ENCODE data around the gene LAMA3. TPM values are rescaled to one million over a fixed set of nuclear protein-coding genes. Genes with fewer than 3 reads are reported as not detected.

LAMA3 gene
- total RNA-seq, 1 donor from 2014 or later: 126 TPM

DNA sequence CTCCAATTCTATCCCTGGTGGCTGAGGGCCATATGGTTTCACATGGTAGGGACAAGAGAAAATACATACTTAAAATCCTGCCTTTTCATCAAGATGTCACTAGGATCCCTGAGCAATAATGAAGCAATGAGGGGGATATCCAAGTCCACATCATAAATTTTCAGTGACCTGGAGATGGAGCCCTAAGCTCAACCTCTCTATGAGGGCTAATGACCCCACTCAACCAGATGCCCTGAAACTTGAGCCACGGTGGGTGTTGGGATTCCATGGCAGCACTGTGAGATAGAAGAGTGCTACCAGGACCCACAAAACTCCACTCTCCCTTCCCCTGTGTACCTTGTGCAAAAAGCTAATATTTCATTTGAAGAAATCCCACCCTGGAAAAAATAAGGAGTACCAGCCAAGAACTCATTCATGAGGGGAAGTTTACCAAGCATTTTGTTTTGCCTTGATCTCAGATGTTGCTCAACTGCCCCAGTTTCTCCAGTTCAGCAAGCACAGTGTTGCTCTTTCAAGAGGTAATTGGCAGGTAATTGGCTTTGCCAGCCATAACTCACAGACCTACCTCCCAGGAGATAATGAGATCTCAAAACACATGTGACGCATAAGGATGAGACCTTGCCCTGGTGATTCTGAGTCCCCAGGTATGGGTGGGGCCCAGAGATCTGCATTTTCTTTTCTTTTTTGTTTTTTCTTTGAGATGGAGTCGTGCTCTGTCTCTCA, 274.4 kb downstream of the LAMA3 start:
- no peak overlapping the region for H3K4me3 ChIP-seq (ENCODE audit: low read depth, low read length)
- no peaks in the 10 kb centered on the region for H3K36me3 ChIP-seq (ENCODE audit: control insufficient read depth, insufficient read depth, low read length)
- TF ChIP-seq, protein P1, sequence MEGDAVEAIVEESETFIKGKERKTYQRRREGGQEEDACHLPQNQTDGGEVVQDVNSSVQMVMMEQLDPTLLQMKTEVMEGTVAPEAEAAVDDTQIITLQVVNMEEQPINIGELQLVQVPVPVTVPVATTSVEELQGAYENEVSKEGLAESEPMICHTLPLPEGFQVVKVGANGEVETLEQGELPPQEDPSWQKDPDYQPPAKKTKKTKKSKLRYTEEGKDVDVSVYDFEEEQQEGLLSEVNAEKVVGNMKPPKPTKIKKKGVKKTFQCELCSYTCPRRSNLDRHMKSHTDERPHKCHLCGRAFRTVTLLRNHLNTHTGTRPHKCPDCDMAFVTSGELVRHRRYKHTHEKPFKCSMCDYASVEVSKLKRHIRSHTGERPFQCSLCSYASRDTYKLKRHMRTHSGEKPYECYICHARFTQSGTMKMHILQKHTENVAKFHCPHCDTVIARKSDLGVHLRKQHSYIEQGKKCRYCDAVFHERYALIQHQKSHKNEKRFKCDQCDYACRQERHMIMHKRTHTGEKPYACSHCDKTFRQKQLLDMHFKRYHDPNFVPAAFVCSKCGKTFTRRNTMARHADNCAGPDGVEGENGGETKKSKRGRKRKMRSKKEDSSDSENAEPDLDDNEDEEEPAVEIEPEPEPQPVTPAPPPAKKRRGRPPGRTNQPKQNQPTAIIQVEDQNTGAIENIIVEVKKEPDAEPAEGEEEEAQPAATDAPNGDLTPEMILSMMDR (IDR thresholded peaks at IDR 0.05; ENCODE audit: insufficient read depth, low read length, poor library complexity, severe bottlenecking): no peak
- no peak for DNase-seq (ENCODE audit: low read depth)
- H3K27me3 ChIP-seq (ENCODE audit: control insufficient read depth, insufficient read depth, low read length): no peaks in the 10 kb centered on the region

DNA sequence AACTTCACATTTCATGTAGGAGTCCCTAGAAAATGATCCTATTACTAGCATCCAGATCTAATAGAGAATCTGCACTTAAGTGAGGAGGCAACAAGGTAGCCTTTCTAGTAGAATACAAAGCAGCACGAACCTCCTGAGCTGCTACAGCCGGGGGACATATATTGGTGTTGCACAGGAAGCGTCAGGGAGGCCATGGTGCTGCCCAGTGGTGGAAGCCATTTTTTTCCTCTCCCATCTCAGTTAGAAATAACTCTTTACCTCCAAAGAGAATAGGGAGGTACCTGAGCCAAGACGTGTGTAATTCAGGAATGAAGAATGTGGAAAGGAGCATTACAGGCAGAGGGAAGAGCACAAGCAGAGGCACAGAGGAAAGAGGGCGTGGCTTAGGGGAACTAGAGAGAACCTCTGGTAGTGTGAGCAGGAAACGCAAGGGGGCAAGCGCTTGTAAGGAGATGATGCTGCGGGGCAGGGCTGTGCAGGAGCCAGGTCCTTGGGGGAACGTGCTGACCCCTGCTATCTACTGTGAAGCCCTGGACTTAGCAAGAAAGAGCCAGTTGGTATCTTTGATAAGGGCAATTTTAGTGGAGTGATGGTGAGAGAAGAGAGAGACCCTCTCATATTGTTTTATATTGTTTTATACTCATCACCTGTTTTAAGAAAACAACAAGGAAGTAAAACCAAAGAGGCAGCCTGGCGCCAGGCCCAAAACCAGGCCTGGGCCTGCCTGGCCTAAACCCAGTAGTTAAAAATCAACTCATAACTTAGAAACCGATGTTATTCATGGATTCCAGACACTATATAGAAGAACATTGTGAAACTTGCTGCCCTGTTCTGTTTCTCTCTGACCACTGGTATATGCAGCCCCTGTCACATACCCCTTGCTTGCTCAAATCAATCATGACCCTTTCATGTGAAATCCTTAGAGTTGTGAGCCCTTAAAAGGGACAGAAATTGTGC, 275.3 kb downstream of the LAMA3 start:
- Histone ChIP-seq H3K27me3 (ENCODE audit: control insufficient read depth, insufficient read depth, low read length) (no peaks in the 10 kb centered on the region), H3K4me3 (ENCODE audit: low read depth, low read length) (no peak overlapping the region), H3K36me3 (ENCODE audit: control insufficient read depth, insufficient read depth, low read length) (no peaks in the 10 kb centered on the region)
- DNase-seq (ENCODE audit: low read depth): no peak
- TF ChIP-seq, protein P1 (IDR thresholded peaks at IDR 0.05; ENCODE audit: insufficient read depth, low read length, poor library complexity, severe bottlenecking): no peak

DNA sequence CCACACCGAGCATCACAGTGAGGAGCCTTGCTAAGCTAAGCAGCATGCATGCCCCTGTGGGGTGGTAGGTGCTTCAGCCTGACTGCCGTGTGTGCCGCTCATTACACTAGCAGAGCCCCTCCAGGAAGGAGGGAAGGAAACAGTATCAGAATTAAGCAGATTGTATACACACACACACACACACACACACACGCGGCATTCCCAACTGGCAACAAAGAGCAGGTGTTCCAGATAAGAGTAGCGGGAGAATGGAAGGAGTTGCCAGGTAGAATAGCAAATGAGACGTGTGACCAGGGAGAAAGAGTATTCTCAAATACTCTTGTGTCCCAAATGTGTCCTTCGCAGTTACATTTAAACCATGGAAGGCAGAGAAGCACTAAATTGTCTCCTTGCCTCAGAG, 277.7 kb downstream of the LAMA3 start:
- H3K4me3 ChIP-seq (ENCODE audit: low read depth, low read length): no peak overlapping the region
- H3K36me3 ChIP-seq (ENCODE audit: control insufficient read depth, insufficient read depth, low read length): no peaks in the 10 kb centered on the region
- no peaks in the 10 kb centered on the region for H3K27me3 ChIP-seq (ENCODE audit: control insufficient read depth, insufficient read depth, low read length)
- TF ChIP-seq, protein P1 (IDR thresholded peaks at IDR 0.05; ENCODE audit: insufficient read depth, low read length, poor library complexity, severe bottlenecking): no peak
- no peak for DNase-seq (ENCODE audit: low read depth)

DNA sequence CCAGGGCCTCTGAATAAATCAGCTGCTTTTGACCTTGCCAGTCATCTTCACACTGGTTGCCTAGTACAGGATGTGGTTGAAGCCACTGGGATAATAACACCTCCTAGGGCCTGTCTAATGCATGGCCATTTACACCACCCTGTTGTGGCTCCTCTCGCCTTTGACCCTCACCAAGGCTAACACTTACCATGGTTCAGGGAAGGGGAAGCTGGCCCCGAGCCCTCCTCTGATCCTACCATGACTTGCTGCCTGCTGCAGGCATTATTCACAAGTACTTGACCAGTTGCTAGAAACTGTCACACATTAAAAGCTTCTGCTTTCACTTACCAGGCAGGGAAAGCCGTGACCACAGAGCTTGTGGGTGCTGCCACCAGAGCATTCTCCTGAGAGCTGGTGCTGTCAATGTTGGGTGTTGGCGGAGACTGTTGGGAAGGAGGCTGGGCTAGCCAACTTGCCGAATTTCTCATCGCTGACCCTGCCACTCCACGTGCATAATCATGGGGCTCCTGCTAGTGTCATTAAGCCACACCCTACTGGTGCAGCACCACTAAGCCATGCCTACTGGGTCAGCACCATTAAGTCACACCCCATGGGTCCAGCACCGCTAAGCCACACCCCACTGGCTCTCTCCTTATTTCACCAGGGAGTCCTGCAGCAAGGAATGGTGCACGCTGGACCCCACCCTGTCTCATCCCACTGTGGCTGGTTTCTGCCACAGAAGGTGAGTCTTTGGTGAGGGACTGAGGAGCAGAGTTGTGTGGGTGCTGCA, 278.3 kb downstream of the LAMA3 start:
- TF ChIP-seq, protein P1 (IDR thresholded peaks at IDR 0.05; ENCODE audit: insufficient read depth, low read length, poor library complexity, severe bottlenecking): no peak
- DNase-seq (ENCODE audit: low read depth): no peak
- no peaks in the 10 kb centered on the region for H3K36me3 ChIP-seq (ENCODE audit: control insufficient read depth, insufficient read depth, low read length)
- no peaks in the 10 kb centered on the region for H3K27me3 ChIP-seq (ENCODE audit: control insufficient read depth, insufficient read depth, low read length)
- H3K4me3 ChIP-seq (ENCODE audit: low read depth, low read length): no peak overlapping the region

DNA sequence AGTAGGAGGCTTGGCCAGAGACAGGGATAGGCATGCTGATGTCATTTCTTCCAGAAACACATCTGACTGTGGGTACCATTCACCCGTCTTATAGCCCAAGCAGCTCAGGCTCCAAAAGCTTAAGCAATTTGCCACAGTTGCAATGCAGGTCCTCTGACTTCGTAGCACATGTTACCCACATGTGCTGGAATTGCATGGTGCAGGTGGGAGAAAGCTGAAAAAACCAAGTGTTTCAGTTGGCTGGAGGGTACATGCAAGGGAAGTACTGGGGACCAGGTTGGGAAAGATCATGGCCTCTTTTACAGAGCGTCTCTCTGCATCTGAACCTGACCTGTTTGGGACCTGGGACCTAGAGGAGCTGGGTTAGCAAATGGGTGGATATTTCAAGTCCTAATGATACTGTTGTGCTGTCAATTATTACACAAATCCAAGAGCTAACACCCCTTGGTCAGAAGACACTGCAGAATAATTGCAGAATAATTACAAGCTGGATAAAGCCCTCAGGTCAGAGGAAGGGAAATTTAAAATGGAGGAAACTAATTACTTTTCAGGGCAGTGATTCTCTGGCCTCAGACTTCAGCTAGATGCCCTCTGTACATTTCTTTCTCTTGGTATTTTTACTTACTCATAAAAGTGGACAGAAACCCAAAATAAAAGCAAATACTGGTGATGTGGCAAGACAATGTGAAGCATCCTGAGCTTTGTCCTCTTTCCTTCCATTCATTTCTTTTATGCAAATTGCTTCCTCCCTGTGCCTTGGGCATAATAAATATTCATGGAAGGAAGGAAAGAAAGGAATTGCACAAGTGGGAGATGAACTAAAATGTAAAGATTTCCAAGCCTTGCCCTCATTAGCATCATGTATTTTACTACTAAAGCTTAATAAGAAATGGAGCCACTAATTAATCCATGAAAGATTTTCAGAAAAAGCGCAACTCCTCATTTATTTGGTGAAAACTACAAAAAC, 279.7 kb downstream of the LAMA3 start:
- H3K27me3 ChIP-seq (ENCODE audit: control insufficient read depth, insufficient read depth, low read length): no peaks in the 10 kb centered on the region
- no peak for DNase-seq (ENCODE audit: low read depth)
- no peak overlapping the region for H3K4me3 ChIP-seq (ENCODE audit: low read depth, low read length)
- H3K36me3 ChIP-seq (ENCODE audit: control insufficient read depth, insufficient read depth, low read length): no peaks in the 10 kb centered on the region
- TF ChIP-seq, protein P1 (IDR thresholded peaks at IDR 0.05; ENCODE audit: insufficient read depth, low read length, poor library complexity, severe bottlenecking): no peak

All from kidney epithelial cell (primary cell).